ENCODE results near the gene LLGL2. TPM values are rescaled to one million over a fixed set of nuclear protein-coding genes. Genes with fewer than 3 reads are reported as not detected.

The LLGL2 gene
- polyA plus RNA-seq, 1 donor, result 6.4 TPM

GRCh38 chr17:75549246-75550138 is 24.0 kb downstream of the LLGL2 start:
- no peak for DNase-seq (ENCODE audit: low read depth)

GRCh38 chr17:75550139-75550465 is 24.6 kb downstream of the LLGL2 start:
- DNase-seq (ENCODE audit: low read depth), result no peak

GRCh38 chr17:75551266-75551665 is 25.8 kb downstream of the LLGL2 start:
- no peak for DNase-seq (ENCODE audit: low read depth)

- peak; percentile 24 for DNase-seq (ENCODE audit: low read depth)
These were observed 27.2 kb downstream of the LLGL2 start for GRCh38 chr17:75552425-75553294.

- no peak for DNase-seq (ENCODE audit: low read depth)
These were observed 28.0 kb downstream of the LLGL2 start for GRCh38 chr17:75553295-75554110.

GRCh38 chr17:75555679-75556153 is 30.2 kb downstream of the LLGL2 start:
- no peak for DNase-seq (ENCODE audit: low read depth)

- no peak for DNase-seq (ENCODE audit: low read depth)
These were observed 31.8 kb downstream of the LLGL2 start for GRCh38 chr17:75557075-75557851.

GRCh38 chr17:75557852-75558665 is 32.6 kb downstream of the LLGL2 start:
- no peak for DNase-seq (ENCODE audit: low read depth)

GRCh38 chr17:75558666-75559530 is 33.4 kb downstream of the LLGL2 start:
- no peak for DNase-seq (ENCODE audit: low read depth)

- no peak for DNase-seq (ENCODE audit: low read depth)
These were observed 34.5 kb downstream of the LLGL2 start for GRCh38 chr17:75559958-75560533.

GRCh38 chr17:75561927-75562603 is 36.6 kb downstream of the LLGL2 start:
- DNase-seq (ENCODE audit: low read depth), result no peak

GRCh38 chr17:75563063-75563758 is 37.7 kb downstream of the LLGL2 start:
- no peak for DNase-seq (ENCODE audit: low read depth)

GRCh38 chr17:75564195-75564594 is 38.7 kb downstream of the LLGL2 start:
- DNase-seq (ENCODE audit: low read depth), result no peak

GRCh38 chr17:75565066-75565465 is 39.6 kb downstream of the LLGL2 start:
- DNase-seq (ENCODE audit: low read depth), result no peak

GRCh38 chr17:75565618-75566017 is 40.1 kb downstream of the LLGL2 start:
- no peak for DNase-seq (ENCODE audit: low read depth)

GRCh38 chr17:75566416-75566815 is 40.9 kb downstream of the LLGL2 start:
- no peak for DNase-seq (ENCODE audit: low read depth)

- no peak for DNase-seq (ENCODE audit: low read depth)
These were observed 41.3 kb downstream of the LLGL2 start for GRCh38 chr17:75566834-75567233.
